ENCODE measurements around the gene TRABD2B.

Gene TRABD2B

GRCh38 chr1:47756006-47756405 lies 241.2 kb downstream of the TRABD2B start:
- TF ChIP-seq CTCF (IDR thresholded peaks at IDR 0.05) = no peak
- no peak for TF ChIP-seq ZFX (IDR thresholded peaks at IDR 0.05; ENCODE audit: borderline replicate concordance)
- no peak overlapping the region for H3K27ac ChIP-seq

GRCh38 chr1:47755101-47755990 lies 241.8 kb downstream of the TRABD2B start:
- TF ChIP-seq ZFX (IDR thresholded peaks at IDR 0.05; ENCODE audit: borderline replicate concordance) (no peak), CTCF (IDR thresholded peaks at IDR 0.05) (peak; percentile 88)
- H3K27ac ChIP-seq = no peak overlapping the region

- no peak for TF ChIP-seq ZFX (IDR thresholded peaks at IDR 0.05; ENCODE audit: borderline replicate concordance)
- TF ChIP-seq CTCF (IDR thresholded peaks at IDR 0.05) = no peak
- H3K27ac ChIP-seq = no peak overlapping the region
Observed at GRCh38 chr1:47754221-47754620, 243.0 kb downstream of the TRABD2B start.

GRCh38 chr1:47753808-47754207 lies 243.4 kb downstream of the TRABD2B start:
- H3K27ac ChIP-seq = no peak overlapping the region
- TF ChIP-seq CTCF (IDR thresholded peaks at IDR 0.05) (no peak), ZFX (IDR thresholded peaks at IDR 0.05; ENCODE audit: borderline replicate concordance) (no peak)

GRCh38 chr1:47752559-47752958 lies 244.6 kb downstream of the TRABD2B start:
- no peak for TF ChIP-seq ZFX (IDR thresholded peaks at IDR 0.05; ENCODE audit: borderline replicate concordance)
- TF ChIP-seq CTCF (IDR thresholded peaks at IDR 0.05) = no peak

GRCh38 chr1:47751996-47752451 lies 245.2 kb downstream of the TRABD2B start:
- no peak overlapping the region for H3K27ac ChIP-seq
- TF ChIP-seq CTCF (IDR thresholded peaks at IDR 0.05) (no peak), ZFX (IDR thresholded peaks at IDR 0.05; ENCODE audit: borderline replicate concordance) (no peak)

More at GRCh38 chr1:47752559-47752958, 244.6 kb downstream of the TRABD2B start:
- no peak overlapping the region for H3K27ac ChIP-seq

- H3K27ac ChIP-seq = no peak overlapping the region
- TF ChIP-seq ZFX (IDR thresholded peaks at IDR 0.05; ENCODE audit: borderline replicate concordance) = no peak
- TF ChIP-seq CTCF (IDR thresholded peaks at IDR 0.05) = no peak
Observed at GRCh38 chr1:47751193-47751592, 246.0 kb downstream of the TRABD2B start.
